HepG2 (cell line): ENCODE measurements around the gene HMX1. TPM values are rescaled to one million over a fixed set of nuclear protein-coding genes. Genes with fewer than 3 reads are reported as not detected.

Experiments
- ATAC-seq: fragments of 200-7000 bp; cut with Tn5 transposase; 3 replicates; pipeline ENCODE4 v1.9.1; 2020; ENCODE audit warnings: mild to moderate bottlenecking, moderate library complexity
- BruUV-seq: library from RNA; stranded (reverse); fragments of 400-500 nt; replicated peaks from 2 replicates; lab custom pipeline; 2021; lab: Mats Ljungman, UMichigan
- CTCF ChIA-PET: fragments of 300-600 bp; formaldehyde crosslinking; extraction: SDS; loops from one replicate; lab custom pipeline; 2021; ENCODE audit warnings: low total read pairs, inconsistent platforms, low intra/inter-chr PET ratio; lab: Yijun Ruan, JAX
- POLR2A ChIA-PET: fragments of 350-600 bp; sonication (Branson Sonifier 250); formaldehyde crosslinking; loops from one replicate; lab custom pipeline; 2020; ENCODE audit warnings: antibody characterized with exemption, inconsistent platforms; lab: Yijun Ruan, JAX
- DNase-seq: peaks from one replicate; pipeline ENCODE4 v3.0.0-alpha.2; 2015; ENCODE audit warnings: low spot score
- FAIRE-seq: peaks from 3 replicates; lab custom pipeline; 2011; peaks lifted over from hg19 to GRCh38; lab: Jason Lieb, UNC
- H2AFZ ChIP-seq: one replicate; pipeline ENCODE4 v1.6.1; 2011; ENCODE audit warnings: low read length, inconsistent platforms
- H3K27ac ChIP-seq: fragments of 300-600 bp; 3 replicates; pipeline ENCODE4 v1.8.0; 2011; ENCODE audit warnings: mixed run types, mild to moderate bottlenecking, mixed read lengths, low read length, inconsistent platforms; ENCODE audit not compliant: insufficient read depth; ENCODE audit errors: extremely low read length
- H3K27me3 ChIP-seq, 2 experiments: fragments of 200-600 bp in 1 of 2; 2 replicates in 1 of 2; 3 replicates in 1 of 2; pipeline versions ENCODE4 v1.6.0 to v1.8.0; 2011; ENCODE audit warnings: low read length in 2 of 2, mild to moderate bottlenecking in 2 of 2, moderate library complexity in 2 of 2, inconsistent platforms in 1 of 2; ENCODE audit not compliant: insufficient read depth in 2 of 2, control insufficient read depth in 1 of 2
- H3K36me3 ChIP-seq, 2 experiments: fragments of 200-600 bp in 1 of 2; replicated peaks in 1 of 2; 2 replicates in 1 of 2; 3 replicates in 1 of 2; pipeline versions ENCODE4 v1.5.1 to v1.8.0; 2011; ENCODE audit warnings: low read length in 2 of 2, inconsistent platforms in 1 of 2; ENCODE audit not compliant: insufficient read depth in 2 of 2, control insufficient read depth in 1 of 2
- H3K4me1 ChIP-seq: 2 replicates; pipeline ENCODE4 v1.5.1; 2012; ENCODE audit warnings: low read length, inconsistent platforms; ENCODE audit not compliant: insufficient read depth
- H3K4me2 ChIP-seq: 2 replicates; pipeline ENCODE4 v1.6.0; 2011; ENCODE audit warnings: low read depth, low read length, inconsistent platforms
- H3K4me3 ChIP-seq, 3 experiments: fragments of 200-600 bp in 1 of 3; sonication (generic), shearing (Covaris generic) in 1 of 3; replicated peaks in 1 of 3; 2 replicates each; pipeline ENCODE4 v1.5.1; 2011 to 2016; ENCODE audit warnings: low read length in 3 of 3, inconsistent platforms in 2 of 3, low read depth in 2 of 3, mild to moderate bottlenecking in 2 of 3, control low read depth in 1 of 3, mixed read lengths in 1 of 3; ENCODE audit not compliant: insufficient read depth in 1 of 3
- H3K79me2 ChIP-seq: one replicate; pipeline ENCODE4 v1.6.1; 2011; ENCODE audit warnings: low read length, inconsistent platforms; ENCODE audit not compliant: insufficient read depth
- H3K9ac ChIP-seq: 2 replicates; pipeline ENCODE4 v1.6.0; 2011; ENCODE audit warnings: mild to moderate bottlenecking, low read depth, low read length, inconsistent platforms; ENCODE audit not compliant: insufficient read depth
- H3K9me3 ChIP-seq: 2 replicates; pipeline ENCODE4 v1.5.1; 2012; ENCODE audit warnings: mild to moderate bottlenecking, low read length
- H4K20me1 ChIP-seq: 2 replicates; pipeline ENCODE4 v1.6.0; 2011; ENCODE audit warnings: inconsistent platforms, mild to moderate bottlenecking, low read length, moderate library complexity; ENCODE audit not compliant: insufficient read depth
- CREB1 ChIP-seq, 2 experiments: fragments of 450-650 bp in 1 of 2; IDR thresholded peaks; 2 replicates each; pipeline ENCODE4 v1.6.1; 2016 to 2017; ENCODE audit warnings: control low read depth in 1 of 2, mild to moderate bottlenecking in 1 of 2, missing compliant biosample characterization in 1 of 2, missing genetic modification characterization in 1 of 2
- HNRNPLL ChIP-seq: fragments of 200-400 bp; formaldehyde crosslinking; IDR thresholded peaks from 2 replicates; pipeline ENCODE4 v1.6.1; 2017; ENCODE audit warnings: mild to moderate bottlenecking, low read depth, low read length; ENCODE audit not compliant: poor library complexity, severe bottlenecking
- IRF1 ChIP-seq: sonication (generic); formaldehyde crosslinking; IDR thresholded peaks from 2 replicates; pipeline ENCODE4 v1.4.0; 2020; ENCODE audit warnings: low read depth, mild to moderate bottlenecking, missing genetic modification reagents
- KMT2B ChIP-seq: IDR thresholded peaks from 2 replicates; pipeline ENCODE4 v1.6.1; 2016; ENCODE audit warnings: missing genetic modification reagents, missing compliant biosample characterization
- ZBTB14 ChIP-seq: sonication (generic); formaldehyde crosslinking; IDR thresholded peaks from 2 replicates; pipeline ENCODE4 v1.4.0; 2020; ENCODE audit warnings: missing genetic modification reagents
- ZBTB7B ChIP-seq: sonication (generic); formaldehyde crosslinking; IDR thresholded peaks from 2 replicates; pipeline ENCODE4 v1.4.0; 2020; ENCODE audit warnings: missing genetic modification reagents
- ZNF136 ChIP-seq: sonication (generic); formaldehyde crosslinking; IDR thresholded peaks from 2 replicates; pipeline ENCODE4 v1.8.1; 2022; ENCODE audit warnings: low read depth, mild to moderate bottlenecking, moderate library complexity, missing genetic modification reagents
- ZNF432 ChIP-seq: sonication (generic); formaldehyde crosslinking; IDR thresholded peaks from 2 replicates; pipeline ENCODE4 v1.5.0; 2020; ENCODE audit warnings: missing genetic modification reagents, mild to moderate bottlenecking, borderline replicate concordance
- ZNF660 ChIP-seq: sonication (generic); formaldehyde crosslinking; IDR thresholded peaks from 2 replicates; pipeline ENCODE4 v1.5.1; 2020; ENCODE audit warnings: mild to moderate bottlenecking, low read depth, missing genetic modification reagents, borderline replicate concordance
- ZNF710 ChIP-seq: sonication (generic); formaldehyde crosslinking; IDR thresholded peaks from 2 replicates; pipeline ENCODE4 v1.5.0; 2020; ENCODE audit warnings: mild to moderate bottlenecking, missing genetic modification reagents, borderline replicate concordance
- WGBS: methylation state at CpG from one replicate; pipeline ENCODE4 v1.1.6; 2017; ENCODE audit warnings: low lambda C conversion rate; 5-methylcytosine and 5-hydroxymethylcytosine counted together
- in situ Hi-C: cut with HindIII; loops from 2 replicates; pipeline ENCODE4 v1.10.0; 2017; ENCODE audit warnings: low pct_unique_long_range_greater_than_20kb; ENCODE audit not compliant: extremely low pct_ligation_motif_present
- intact Hi-C: fragments of 100-400 bp; cut with micrococcal nuclease; formaldehyde crosslinking; loops from one replicate; pipeline ENCODE4 v1.10.0; 2022; ENCODE audit not compliant: unreplicated experiment
- polyA plus RNA-seq, 8 experiments: library from polyadenylated mRNA; depleted of rRNA in 3 of 8; stranded (reverse) in 7 of 8; unstranded in 1 of 8; fragments of >200 nt; fragmentation: Illumina TruSeq in 4 of 8; extraction: Trizol in 4 of 8; gene quantifications; 2 replicates each; pipeline versions ENCODE4 v1.2.1 to v1.2.3, GENCODE V29; 2011 to 2016; ENCODE audit warnings: low read depth in 4 of 8, missing spikeins in 1 of 8, mixed read lengths in 1 of 8; ENCODE audit not compliant: insufficient read depth in 1 of 8
- total RNA-seq, 5 experiments: library from RNA; depleted of rRNA; stranded (reverse); fragments of >200 nt; fragmentation: Illumina TruSeq; extraction: Trizol; gene quantifications; 2 replicates each; pipeline ENCODE4 v1.2.3, GENCODE V29; 2016; ENCODE audit warnings: low read depth in 1 of 5

The HMX1 gene
- total and polyA plus RNA-seq, 2 of the 13 experiments (the other 11 are each of a cell fraction or from before 2014, with no cell fraction given) = not detected

GRCh38 chr4:8874896-8875680, 3.4 kb upstream of the HMX1 start:
- in situ Hi-C loops = no loop called here

GRCh38 chr4:8874003-8874895, 2.6 kb upstream of the HMX1 start:
- intact Hi-C loops (loop anchor here (2.0 kb wide), 1 partner anchor 41 kb away; no protein-coding TSS in a partner anchor), in situ Hi-C loops (no loop called here)
- WGBS = 20% methylated on average over 3 of the region's 71 CpGs
- H3K4me3 ChIP-seq = no peak overlapping the region
- H3K27me3 ChIP-seq = peaks cover 5 to 70% of the 10 kb centered on the region in 2 experiments
- H3K36me3 ChIP-seq = no peaks in the 10 kb centered on the region
- POLR2A ChIA-PET = no interaction called here
- H3K4me1 ChIP-seq = no peaks in the 10 kb centered on the region
- no peak overlapping the region for H3K27ac ChIP-seq
- H2AFZ ChIP-seq = no peak overlapping the region
- no peak for DNase-seq
- H4K20me1 ChIP-seq = no peaks in the 10 kb centered on the region
- FAIRE-seq = no peak
- no TSS peak for BruUV-seq
- CTCF ChIA-PET = no interaction called here
- no peak for ATAC-seq
- H3K9ac ChIP-seq = no peak overlapping the region
- no peaks in the 10 kb centered on the region for H3K9me3 ChIP-seq
- no peak overlapping the region for H3K4me2 ChIP-seq
- no peaks in the 10 kb centered on the region for H3K79me2 ChIP-seq
- TF ChIP-seq ZNF136 (CRISPR knock-in tag) = no peak
- TF ChIP-seq ZBTB7B = no peak
- no peak for TF ChIP-seq ZNF710
- no peak for TF ChIP-seq HNRNPLL
- no peak for TF ChIP-seq ZBTB14 (CRISPR knock-in tag)
- TF ChIP-seq KMT2B (CRISPR knock-in tag) = no peak
- TF ChIP-seq ZNF660 (CRISPR knock-in tag) = no peak
- TF ChIP-seq IRF1 (CRISPR knock-in tag) = no peak

More at GRCh38 chr4:8874896-8875680, 3.4 kb upstream of the HMX1 start:
- CTCF ChIA-PET = no interaction called here
- no peak overlapping the region for H3K9ac ChIP-seq
- FAIRE-seq = no peak
- H3K4me3 ChIP-seq = no peak overlapping the region
- WGBS = 32% methylated on average over 19 of the region's 19 CpGs
- H4K20me1 ChIP-seq = no peaks in the 10 kb centered on the region
- ATAC-seq = no peak
- intact Hi-C loops = loop anchor here (2.0 kb wide), 1 partner anchor 40 kb away; no protein-coding TSS in a partner anchor
- H3K4me2 ChIP-seq = no peak overlapping the region
- no peaks in the 10 kb centered on the region for H3K9me3 ChIP-seq
- TF ChIP-seq ZNF432 = no peak
- TF ChIP-seq CREB1 (IDR thresholded peaks at IDR 0.05) = peak; percentile 72
- TF ChIP-seq CREB1 (CRISPR knock-in tag; IDR thresholded peaks at IDR 0.05) = no peak
- no TSS peak for BruUV-seq
- POLR2A ChIA-PET = no interaction called here
- H3K4me1 ChIP-seq = no peaks in the 10 kb centered on the region
- H3K27ac ChIP-seq = no peak overlapping the region
- no peaks in the 10 kb centered on the region for H3K79me2 ChIP-seq
- peaks cover 8 to 67% of the 10 kb centered on the region in 2 experiments for H3K27me3 ChIP-seq
- no peak for DNase-seq
- H2AFZ ChIP-seq = no peak overlapping the region
- no peaks in the 10 kb centered on the region for H3K36me3 ChIP-seq
